Measurements from ENCODE around the gene MED12L.

Gene MED12L

DNA sequence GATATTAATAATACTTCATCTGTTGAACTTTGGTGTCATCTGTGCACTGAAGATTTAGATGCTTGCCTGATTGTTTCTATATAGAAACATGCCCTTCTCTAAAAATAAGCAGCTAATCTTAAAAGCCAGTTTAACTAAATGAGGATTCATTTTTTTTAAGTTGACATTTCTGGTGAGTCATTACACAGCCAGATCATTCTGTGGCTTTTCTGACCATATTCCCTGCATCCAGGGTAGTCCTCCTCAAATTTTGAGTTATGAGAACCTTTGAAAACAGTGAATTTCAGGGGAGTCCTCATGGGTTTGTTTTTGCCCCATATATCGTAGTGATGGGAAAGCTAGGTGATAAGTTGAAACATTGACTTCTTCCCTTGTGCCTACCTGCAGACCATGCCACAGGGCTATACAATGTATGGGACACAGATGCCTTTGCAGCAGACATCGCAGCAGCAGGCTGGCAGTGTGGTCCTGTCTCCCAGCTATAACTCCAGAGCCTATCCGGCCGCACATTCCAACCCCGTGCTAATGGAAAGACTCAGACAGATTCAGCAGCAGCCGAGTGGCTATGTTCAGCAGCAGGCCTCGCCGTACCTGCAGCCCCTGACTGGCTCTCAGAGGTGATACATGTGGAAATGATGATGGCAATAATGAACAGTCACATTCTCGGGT lies 325.6 kb downstream of the MED12L start:
- Mint-ChIP-seq H3K4me1 (ENCODE audit: low read depth) (no peaks in the 10 kb centered on the region), H3K9me3 (no peaks in the 10 kb centered on the region)

DNA sequence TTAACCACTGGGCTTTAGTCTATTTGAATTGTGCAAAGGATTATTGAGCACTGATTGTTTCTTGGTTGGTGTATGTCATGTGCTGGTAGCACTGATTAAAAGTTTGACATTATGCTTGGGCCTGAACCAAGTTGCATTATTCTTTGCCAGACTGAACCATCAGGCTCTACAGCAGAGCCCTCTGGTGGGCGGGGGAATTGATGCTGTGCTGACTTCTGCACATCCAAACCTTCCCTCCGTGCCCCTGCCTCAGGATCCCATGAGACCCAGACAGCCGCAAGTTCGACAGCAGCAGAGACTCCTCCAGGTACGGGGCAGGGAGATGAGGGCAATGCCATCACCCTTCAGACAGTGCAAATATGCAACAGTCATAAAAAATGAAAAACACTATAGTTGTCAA lies 327.5 kb downstream of the MED12L start:
- Mint-ChIP-seq H3K4me3 (no peak overlapping the region), H3K4me1 (ENCODE audit: low read depth) (no peaks in the 10 kb centered on the region), H3K27ac (no peak overlapping the region), H3K36me3 (ENCODE audit: low read depth) (no peaks in the 10 kb centered on the region), H3K27me3 (no peaks in the 10 kb centered on the region), H3K9me3 (no peaks in the 10 kb centered on the region)

More for the DNA sequence above, 325.6 kb downstream of the MED12L start:
- Mint-ChIP-seq H3K4me3 (no peak overlapping the region), H3K27me3 (no peaks in the 10 kb centered on the region), H3K27ac (no peak overlapping the region), H3K36me3 (ENCODE audit: low read depth) (no peaks in the 10 kb centered on the region)

DNA sequence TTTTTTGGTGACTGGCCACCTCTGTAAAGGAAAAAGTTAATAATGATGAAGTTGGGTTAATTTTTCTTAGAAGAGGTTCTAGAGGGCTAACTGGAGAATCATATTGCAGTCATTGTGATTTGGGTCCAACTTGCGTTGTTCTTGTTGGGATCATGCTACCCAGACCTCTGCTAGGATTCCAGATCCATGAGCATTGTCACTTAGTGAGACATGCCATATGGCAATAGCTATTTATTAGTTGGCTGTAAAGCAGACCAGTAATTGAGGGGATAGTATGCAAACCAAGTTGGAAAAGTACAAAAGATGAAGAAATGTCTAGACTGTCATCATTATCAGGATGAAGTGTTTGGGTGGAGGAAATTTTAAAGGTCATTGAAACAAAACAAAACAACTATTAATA lies 329.8 kb downstream of the MED12L start:
- no peak overlapping the region for H3K27ac Mint-ChIP-seq
- H3K4me1 Mint-ChIP-seq (ENCODE audit: low read depth): no peaks in the 10 kb centered on the region
- H3K9me3 Mint-ChIP-seq: no peaks in the 10 kb centered on the region
- no peak overlapping the region for H3K4me3 Mint-ChIP-seq
- no peaks in the 10 kb centered on the region for H3K36me3 Mint-ChIP-seq (ENCODE audit: low read depth)
- no peaks in the 10 kb centered on the region for H3K27me3 Mint-ChIP-seq

DNA sequence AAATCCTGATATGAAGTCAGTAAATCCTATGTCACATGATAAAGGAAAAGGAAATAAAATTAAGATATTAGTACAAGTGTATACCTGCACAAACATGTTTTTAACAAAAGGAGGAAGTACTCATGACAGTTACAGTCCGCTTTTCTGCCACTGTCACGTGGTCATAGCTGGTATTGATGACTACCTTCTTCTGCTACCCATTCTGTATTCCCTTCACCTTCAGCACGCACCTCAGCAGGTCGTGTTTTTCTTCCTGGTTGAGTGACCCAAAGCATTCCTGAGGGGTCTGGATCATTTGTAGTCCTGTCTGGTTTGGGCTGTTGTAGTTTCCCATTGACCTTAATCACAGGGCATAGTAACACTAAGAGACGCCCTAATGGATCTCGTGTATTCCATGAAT lies 334.3 kb downstream of the MED12L start:
- no peaks in the 10 kb centered on the region for H3K27me3 Mint-ChIP-seq
- H3K27ac Mint-ChIP-seq: no peak overlapping the region
- H3K4me3 Mint-ChIP-seq: no peak overlapping the region
- H3K4me1 Mint-ChIP-seq (ENCODE audit: low read depth): no peaks in the 10 kb centered on the region
- no peaks in the 10 kb centered on the region for H3K36me3 Mint-ChIP-seq (ENCODE audit: low read depth)
- no peaks in the 10 kb centered on the region for H3K9me3 Mint-ChIP-seq

DNA sequence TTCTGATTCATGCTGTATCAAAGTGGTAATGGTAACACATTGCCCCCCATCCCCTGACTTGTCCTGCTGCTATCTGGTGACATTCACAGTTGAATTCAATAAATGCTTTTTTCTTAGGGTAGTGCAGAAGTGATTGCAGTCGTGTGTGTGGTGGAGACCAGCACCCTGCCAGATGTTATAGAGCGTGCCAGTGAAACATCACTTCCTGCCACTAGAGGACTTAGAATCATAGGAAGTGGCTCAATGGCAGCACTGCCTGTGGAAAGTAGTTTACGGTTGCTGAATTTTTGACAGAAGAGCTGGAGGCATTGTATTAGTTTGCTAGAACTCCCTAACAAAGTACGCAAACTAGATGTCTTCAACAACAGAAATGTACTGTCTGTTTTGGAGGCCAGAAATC lies 336.5 kb downstream of the MED12L start:
- H3K27me3 Mint-ChIP-seq: peaks cover 4% of the 10 kb centered on the region
- H3K4me1 Mint-ChIP-seq (ENCODE audit: low read depth): peaks cover 3% of the 10 kb centered on the region
- no peaks in the 10 kb centered on the region for H3K9me3 Mint-ChIP-seq
- no peak overlapping the region for H3K27ac Mint-ChIP-seq
- H3K36me3 Mint-ChIP-seq (ENCODE audit: low read depth): no peaks in the 10 kb centered on the region
- no peak overlapping the region for H3K4me3 Mint-ChIP-seq

DNA sequence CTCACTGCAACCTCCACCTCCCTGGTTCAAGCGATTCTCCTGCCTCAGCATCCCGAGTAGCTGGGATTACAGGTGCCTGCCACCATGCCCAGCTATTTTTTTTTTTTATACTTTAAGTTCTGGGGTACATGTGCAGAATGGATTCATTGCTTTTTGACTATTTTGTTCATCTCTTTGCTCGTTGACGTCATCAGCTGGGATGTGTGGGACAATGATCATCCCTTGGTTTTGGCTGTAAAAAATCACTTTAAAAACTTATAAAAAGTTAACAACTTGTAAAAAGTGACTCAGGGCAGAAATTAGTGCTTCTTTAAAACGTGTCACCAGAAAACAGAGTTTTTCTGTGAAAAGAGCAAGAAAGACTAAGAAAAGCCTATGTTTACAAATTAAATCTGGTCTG lies 337.6 kb downstream of the MED12L start:
- Mint-ChIP-seq H3K9me3 (no peaks in the 10 kb centered on the region), H3K4me3 (no peak overlapping the region), H3K36me3 (ENCODE audit: low read depth) (no peaks in the 10 kb centered on the region), H3K27ac (no peak overlapping the region), H3K4me1 (ENCODE audit: low read depth) (peaks cover 3% of the 10 kb centered on the region), H3K27me3 (peaks cover 4% of the 10 kb centered on the region)

GRCh38 chr3:151425627-151426340 lies 340.3 kb downstream of the MED12L start:
- Mint-ChIP-seq H3K27ac (no peak overlapping the region), H3K4me3 (no peak overlapping the region), H3K36me3 (ENCODE audit: low read depth) (no peaks in the 10 kb centered on the region), H3K9me3 (no peaks in the 10 kb centered on the region), H3K27me3 (peaks cover 4% of the 10 kb centered on the region), H3K4me1 (ENCODE audit: low read depth) (peaks cover 3% of the 10 kb centered on the region)

DNA sequence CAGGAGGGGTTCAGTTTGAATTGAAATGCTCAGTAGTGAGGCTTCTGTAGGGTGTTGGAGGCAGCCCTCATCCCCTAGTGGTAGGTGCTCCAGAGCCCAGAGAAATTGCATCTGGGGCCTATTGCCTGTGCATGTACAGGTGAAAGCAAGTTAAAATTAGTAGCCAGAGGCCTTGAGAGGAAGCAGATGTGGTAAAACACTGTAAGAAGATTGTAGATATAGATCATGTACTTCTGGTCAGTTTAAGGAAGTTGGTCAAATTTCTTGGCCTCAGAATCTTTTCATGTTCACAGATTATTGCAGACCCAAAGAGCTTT lies 340.8 kb downstream of the MED12L start:
- Mint-ChIP-seq H3K4me3 (no peak overlapping the region), H3K36me3 (ENCODE audit: low read depth) (no peaks in the 10 kb centered on the region), H3K27me3 (peaks cover 4% of the 10 kb centered on the region), H3K27ac (no peak overlapping the region), H3K4me1 (ENCODE audit: low read depth) (peaks cover 3% of the 10 kb centered on the region), H3K9me3 (no peaks in the 10 kb centered on the region)

- H3K27ac Mint-ChIP-seq: no peak overlapping the region
- no peaks in the 10 kb centered on the region for H3K36me3 Mint-ChIP-seq (ENCODE audit: low read depth)
- no peak overlapping the region for H3K4me3 Mint-ChIP-seq
- H3K9me3 Mint-ChIP-seq: no peaks in the 10 kb centered on the region
- H3K27me3 Mint-ChIP-seq: peaks cover 4% of the 10 kb centered on the region
- peaks cover 3% of the 10 kb centered on the region for H3K4me1 Mint-ChIP-seq (ENCODE audit: low read depth)
Measured at GRCh38 chr3:151428386-151428785, 342.9 kb downstream of the MED12L start.

DNA sequence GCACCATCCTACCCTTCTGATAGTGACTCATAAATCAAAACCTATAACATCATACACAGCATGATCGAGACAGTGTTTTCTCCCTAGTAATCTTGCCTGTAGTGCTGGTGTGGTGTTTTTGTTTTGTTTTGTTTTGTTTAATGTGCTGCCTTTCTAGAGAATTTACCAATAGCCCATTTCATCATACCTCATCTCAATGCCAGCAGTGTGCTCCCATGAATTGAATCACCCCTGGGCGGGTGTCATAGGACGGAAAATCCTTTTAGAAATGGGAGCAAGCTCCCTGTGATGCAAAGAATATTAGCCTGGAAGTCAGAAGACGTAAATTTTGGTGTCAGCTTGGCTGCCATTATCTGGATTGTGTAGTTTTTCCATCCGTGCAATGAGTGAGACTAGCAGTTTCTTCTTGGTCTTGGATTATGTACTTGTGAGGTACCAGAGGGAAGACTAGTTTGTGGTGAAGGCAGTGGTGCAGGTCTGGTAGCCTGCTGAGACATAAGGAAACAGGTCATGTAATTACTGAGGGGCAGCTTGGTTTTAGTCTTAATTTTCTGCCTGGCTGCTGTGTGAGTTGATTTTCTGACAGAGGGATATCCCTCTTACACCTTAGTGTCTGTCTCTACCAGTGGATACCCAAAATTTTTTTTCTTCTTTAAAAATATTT lies 345.5 kb downstream of the MED12L start:
- Mint-ChIP-seq H3K27me3 (no peaks in the 10 kb centered on the region), H3K4me1 (ENCODE audit: low read depth) (peaks cover 3% of the 10 kb centered on the region), H3K27ac (no peak overlapping the region), H3K9me3 (no peaks in the 10 kb centered on the region), H3K36me3 (ENCODE audit: low read depth) (no peaks in the 10 kb centered on the region), H3K4me3 (no peak overlapping the region)

DNA sequence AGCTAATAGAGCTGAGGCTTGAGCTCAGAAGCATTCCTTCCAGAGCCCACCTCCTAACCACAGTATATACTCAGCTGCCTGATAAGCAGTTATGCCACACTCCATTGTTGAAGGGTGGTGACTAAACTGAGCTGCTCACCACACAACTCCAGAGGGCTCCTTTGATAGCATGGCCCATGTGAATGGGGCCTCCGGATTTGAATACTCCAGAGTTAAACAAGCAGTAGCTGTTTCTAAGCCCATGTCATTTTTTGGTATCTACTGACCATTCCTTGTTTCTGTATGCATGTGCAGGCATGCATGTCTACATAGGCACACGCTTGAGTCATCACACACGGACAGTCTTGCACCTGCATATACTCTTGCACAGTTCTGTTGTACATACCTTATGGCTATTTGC lies 346.5 kb downstream of the MED12L start:
- no peaks in the 10 kb centered on the region for H3K4me1 Mint-ChIP-seq (ENCODE audit: low read depth)
- no peaks in the 10 kb centered on the region for H3K36me3 Mint-ChIP-seq (ENCODE audit: low read depth)
- H3K4me3 Mint-ChIP-seq: no peak overlapping the region
- H3K27ac Mint-ChIP-seq: no peak overlapping the region
- no peaks in the 10 kb centered on the region for H3K27me3 Mint-ChIP-seq
- H3K9me3 Mint-ChIP-seq: no peaks in the 10 kb centered on the region

- H3K36me3 Mint-ChIP-seq (ENCODE audit: low read depth): no peaks in the 10 kb centered on the region
- no peak overlapping the region for H3K27ac Mint-ChIP-seq
- H3K4me3 Mint-ChIP-seq: no peak overlapping the region
- no peaks in the 10 kb centered on the region for H3K9me3 Mint-ChIP-seq
- H3K4me1 Mint-ChIP-seq (ENCODE audit: low read depth): no peaks in the 10 kb centered on the region
- no peaks in the 10 kb centered on the region for H3K27me3 Mint-ChIP-seq
Measured at GRCh38 chr3:151432616-151433372, 347.3 kb downstream of the MED12L start.

- H3K27ac Mint-ChIP-seq: no peak overlapping the region
- H3K4me1 Mint-ChIP-seq (ENCODE audit: low read depth): no peaks in the 10 kb centered on the region
- no peaks in the 10 kb centered on the region for H3K36me3 Mint-ChIP-seq (ENCODE audit: low read depth)
- H3K4me3 Mint-ChIP-seq: no peak overlapping the region
- H3K9me3 Mint-ChIP-seq: no peaks in the 10 kb centered on the region
- H3K27me3 Mint-ChIP-seq: no peaks in the 10 kb centered on the region
Measured at GRCh38 chr3:151434151-151434890, 348.9 kb downstream of the MED12L start.

DNA sequence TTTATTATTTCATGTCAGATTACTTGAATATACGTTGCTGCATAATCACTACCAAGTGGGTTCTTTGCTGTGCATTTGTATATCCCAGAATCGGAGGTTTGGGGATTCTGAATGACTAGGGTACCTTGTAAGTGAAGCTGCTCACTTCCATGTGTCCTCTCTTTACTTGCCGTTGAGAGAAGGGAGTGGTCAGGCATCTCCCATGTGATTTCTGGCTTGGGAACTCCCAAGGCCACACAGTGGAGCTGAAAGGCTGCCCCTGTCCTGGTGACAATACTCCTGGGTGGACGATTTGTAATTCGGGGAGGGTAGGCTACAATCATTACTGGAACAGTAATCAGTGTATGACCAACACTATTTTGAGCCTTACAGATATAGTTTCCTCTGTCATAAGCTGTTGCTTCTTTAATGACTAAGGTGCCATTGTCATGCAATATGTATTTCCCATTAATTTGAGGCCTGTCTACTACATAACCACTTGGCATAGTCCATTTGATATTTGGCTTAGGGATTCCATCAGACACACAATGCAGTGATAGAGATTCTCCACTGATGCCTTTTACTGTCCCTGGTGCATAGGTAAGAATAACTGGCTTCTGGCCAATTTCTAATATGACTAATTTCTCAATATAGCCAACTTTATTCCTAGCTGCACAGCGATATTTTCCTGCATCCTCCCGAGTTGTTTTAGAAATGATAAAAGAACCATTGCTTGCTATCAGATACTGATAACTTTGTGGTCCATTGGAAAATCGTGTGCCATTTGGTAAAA lies 351.4 kb downstream of the MED12L start:
- Mint-ChIP-seq H3K4me1 (ENCODE audit: low read depth) (no peaks in the 10 kb centered on the region), H3K27me3 (no peaks in the 10 kb centered on the region), H3K4me3 (no peak overlapping the region), H3K9me3 (no peaks in the 10 kb centered on the region), H3K36me3 (ENCODE audit: low read depth) (no peaks in the 10 kb centered on the region), H3K27ac (no peak overlapping the region)

All from stimulated activated naive CD8-positive, alpha-beta T cell treated with anti-CD3 and anti-CD28 coated beads, Interleukin-15, Interleukin-2, amounts not matched to agents 100 ng/mL and 50 ng/mL, for 24 hours (primary cell).